A673 (cell line): ENCODE results near the gene ASB18.

ENCODE experiments used
- EZH2 ChIP-seq: fragments of 200-600 bp; sonication (generic); IDR thresholded peaks from 2 replicates; pipeline ENCODE4 v1.6.1; 2017; ENCODE audit warnings: borderline replicate concordance, low read depth, mild to moderate bottlenecking, mixed read lengths, antibody characterized with exemption, low read length; ENCODE audit not compliant: poor library complexity, severe bottlenecking
- TF ChIP-seq, protein P1 (sequence below): fragments of 300-800, 200-600 bp; sonication (generic); conservative IDR thresholded peaks from 2 replicates; pipeline ENCODE4 v1.5.1; 2017; ENCODE audit warnings: low read depth, mild to moderate bottlenecking, antibody characterized with exemption, low read length, moderate library complexity, mixed read lengths

DNA sequence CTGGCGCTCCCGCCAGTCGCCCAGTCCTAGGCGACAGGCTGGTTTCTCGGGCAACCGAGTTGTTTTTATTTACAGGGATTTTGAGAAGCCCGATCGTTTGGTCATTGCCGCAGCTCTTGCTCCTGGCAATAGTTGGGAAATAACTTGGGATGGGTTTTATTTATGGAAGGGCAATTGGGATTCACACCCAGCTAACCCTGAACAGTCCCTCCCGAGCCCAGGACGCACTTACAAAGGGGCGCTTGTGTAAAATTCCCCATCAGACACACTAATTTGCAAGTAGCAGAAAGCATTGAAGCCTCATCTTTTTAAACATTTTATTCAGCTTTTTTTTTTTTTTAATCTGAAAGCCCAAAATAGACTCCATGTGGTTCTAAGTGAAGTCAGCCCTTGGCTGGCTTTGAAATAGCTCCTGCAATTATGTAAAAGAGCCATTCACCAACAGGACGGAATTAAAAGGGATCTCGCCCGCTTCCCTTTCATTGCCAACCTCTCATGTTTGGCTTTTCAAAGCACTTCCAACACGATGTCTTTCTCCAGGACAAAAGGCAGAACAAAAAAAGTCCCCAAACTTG lies 92.4 kb downstream of the ASB18 start:
- TF ChIP-seq, protein P1, sequence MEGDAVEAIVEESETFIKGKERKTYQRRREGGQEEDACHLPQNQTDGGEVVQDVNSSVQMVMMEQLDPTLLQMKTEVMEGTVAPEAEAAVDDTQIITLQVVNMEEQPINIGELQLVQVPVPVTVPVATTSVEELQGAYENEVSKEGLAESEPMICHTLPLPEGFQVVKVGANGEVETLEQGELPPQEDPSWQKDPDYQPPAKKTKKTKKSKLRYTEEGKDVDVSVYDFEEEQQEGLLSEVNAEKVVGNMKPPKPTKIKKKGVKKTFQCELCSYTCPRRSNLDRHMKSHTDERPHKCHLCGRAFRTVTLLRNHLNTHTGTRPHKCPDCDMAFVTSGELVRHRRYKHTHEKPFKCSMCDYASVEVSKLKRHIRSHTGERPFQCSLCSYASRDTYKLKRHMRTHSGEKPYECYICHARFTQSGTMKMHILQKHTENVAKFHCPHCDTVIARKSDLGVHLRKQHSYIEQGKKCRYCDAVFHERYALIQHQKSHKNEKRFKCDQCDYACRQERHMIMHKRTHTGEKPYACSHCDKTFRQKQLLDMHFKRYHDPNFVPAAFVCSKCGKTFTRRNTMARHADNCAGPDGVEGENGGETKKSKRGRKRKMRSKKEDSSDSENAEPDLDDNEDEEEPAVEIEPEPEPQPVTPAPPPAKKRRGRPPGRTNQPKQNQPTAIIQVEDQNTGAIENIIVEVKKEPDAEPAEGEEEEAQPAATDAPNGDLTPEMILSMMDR: no peak
- peak; percentile 10 for TF ChIP-seq EZH2
